Vagina (tissue), 2 donors: Measurements from ENCODE around the gene GSTO1.

Experiments
- CTCF ChIP-seq, 3 experiments: fragments of 450-650 bp in 2 of 3; fragments of 200-600 bp in 1 of 3; sonication (generic) in 1 of 3; IDR thresholded peaks; one replicate each; pipeline ENCODE4 v1.5.1; 2017 to 2019; ENCODE audit warnings: antibody characterized with exemption in 3 of 3, mild to moderate bottlenecking in 2 of 3, moderate library complexity in 2 of 3
- POLR2A ChIP-seq, 2 donors: fragments of 450-650 bp; IDR thresholded peaks; one replicate each; pipeline ENCODE4 v1.6.1; 2017; ENCODE audit warnings: antibody characterized with exemption in 2 of 2, mild to moderate bottlenecking in 2 of 2, moderate library complexity in 2 of 2

DNA sequence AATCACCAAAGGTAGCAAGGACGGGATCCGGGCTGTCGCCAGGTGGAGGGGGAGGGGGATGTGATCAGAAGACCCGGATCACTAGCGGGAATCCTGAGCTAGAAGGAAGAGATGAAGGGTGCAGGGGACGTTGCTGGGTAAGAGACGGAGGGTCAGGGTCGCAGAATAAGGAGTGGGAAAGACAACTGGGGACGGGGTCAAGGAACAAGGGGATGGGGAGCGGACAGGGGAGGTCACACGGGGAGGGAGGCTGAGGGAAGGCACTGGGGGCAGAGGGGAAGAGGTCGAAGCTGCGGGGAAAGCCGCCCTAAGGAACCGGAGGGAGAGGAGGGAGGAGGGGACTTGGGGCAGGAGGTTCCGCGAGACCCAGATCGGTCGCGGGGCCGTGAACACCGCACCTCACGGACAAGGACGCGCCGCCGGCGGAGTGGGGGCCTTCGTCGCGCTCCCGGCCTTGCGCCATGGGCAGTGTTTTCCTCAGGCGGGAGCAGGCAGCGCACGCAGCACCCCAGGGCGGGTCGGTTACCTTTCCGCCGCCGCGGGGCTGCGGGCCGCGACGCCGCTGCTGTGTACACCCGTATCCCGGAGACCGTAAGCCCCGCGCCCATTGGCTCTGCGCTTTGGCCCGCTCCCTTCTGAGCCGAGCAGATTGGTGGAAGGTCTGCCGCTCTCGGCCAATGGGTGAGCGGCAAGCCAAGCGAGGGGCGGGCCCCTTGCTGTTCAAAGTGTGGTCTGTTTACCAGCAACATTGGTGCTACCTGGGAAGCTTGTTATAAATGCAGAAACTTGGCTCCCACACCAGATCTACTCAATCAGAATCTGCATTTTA lies 22.7 kb upstream of the GSTO1 start, which contains the start of gene CFAP43:
- TF ChIP-seq CTCF (IDR thresholded peaks at IDR 0.05) (no peak), POLR2A (IDR thresholded peaks at IDR 0.05) (no peak)
